MCF 10A (cell line): Measurements from ENCODE around the gene METRNL. TPM values are rescaled to one million over a fixed set of nuclear protein-coding genes. Genes with fewer than 3 reads are reported as not detected.

Source experiments
- BruUV-seq: library from RNA; stranded (reverse); fragments of 400-500 nt; replicated peaks from 2 replicates; lab custom pipeline; 2021; lab: Mats Ljungman, UMichigan
- CTCF ChIA-PET: fragments of 300-600 bp; sonication (Branson Sonifier 250); formaldehyde crosslinking; extraction: SDS; loops from one replicate; lab custom pipeline; 2021; ENCODE audit warnings: antibody characterized with exemption, inconsistent platforms; lab: Yijun Ruan, JAX
- POLR2A ChIA-PET: fragments of 300-600, 350-650 bp; sonication (Branson Sonifier 250); formaldehyde crosslinking; extraction: SDS; loops from one replicate; lab custom pipeline; 2020; ENCODE audit warnings: antibody characterized with exemption, inconsistent platforms; lab: Yijun Ruan, JAX
- DNase-seq: peaks from one replicate; pipeline ENCODE4 v3.0.0-alpha.2; 2018; ENCODE audit not compliant: unreplicated experiment
- H3K27ac Mint-ChIP-seq: one replicate; pipeline ENCODE4 v1.8.0; 2022; ENCODE audit warnings: mild to moderate bottlenecking, low read depth, mixed read lengths; ENCODE audit not compliant: unreplicated experiment
- H3K27me3 Mint-ChIP-seq: one replicate; pipeline ENCODE4 v1.8.0; 2022; ENCODE audit warnings: mixed read lengths; ENCODE audit not compliant: insufficient read depth, unreplicated experiment
- H3K36me3 Mint-ChIP-seq: one replicate; pipeline ENCODE4 v1.8.0; 2022; ENCODE audit warnings: mild to moderate bottlenecking, moderate library complexity, mixed read lengths; ENCODE audit not compliant: insufficient read depth, unreplicated experiment
- H3K4me1 Mint-ChIP-seq: one replicate; pipeline ENCODE4 v1.8.0; 2022; ENCODE audit warnings: mixed read lengths; ENCODE audit not compliant: insufficient read depth, unreplicated experiment
- H3K4me3 Mint-ChIP-seq: one replicate; pipeline ENCODE4 v1.8.0; 2022; ENCODE audit warnings: mild to moderate bottlenecking, moderate library complexity, mixed read lengths; ENCODE audit not compliant: unreplicated experiment
- H3K9me3 Mint-ChIP-seq: one replicate; pipeline ENCODE4 v1.8.0; 2022; ENCODE audit warnings: mixed read lengths; ENCODE audit not compliant: unreplicated experiment
- intact Hi-C: fragments of 100-400 bp; cut with micrococcal nuclease; formaldehyde crosslinking; loops from 2 replicates; pipeline ENCODE4 v1.14.1; 2022
- total RNA-seq: library from RNA; stranded (reverse); gene quantifications from 2 replicates; pipeline ENCODE4 v1.2.3, GENCODE V29; 2022
- TF ChIP-seq, protein P1 (sequence below): fragments of 200-600 bp; IDR thresholded peaks from one replicate; pipeline ENCODE4 v1.8.0; 2022; ENCODE audit warnings: antibody characterized with exemption, mild to moderate bottlenecking; ENCODE audit not compliant: unreplicated experiment

The METRNL gene
- total RNA-seq, 1 experiment from 2014 or later = 14.5 TPM

DNA sequence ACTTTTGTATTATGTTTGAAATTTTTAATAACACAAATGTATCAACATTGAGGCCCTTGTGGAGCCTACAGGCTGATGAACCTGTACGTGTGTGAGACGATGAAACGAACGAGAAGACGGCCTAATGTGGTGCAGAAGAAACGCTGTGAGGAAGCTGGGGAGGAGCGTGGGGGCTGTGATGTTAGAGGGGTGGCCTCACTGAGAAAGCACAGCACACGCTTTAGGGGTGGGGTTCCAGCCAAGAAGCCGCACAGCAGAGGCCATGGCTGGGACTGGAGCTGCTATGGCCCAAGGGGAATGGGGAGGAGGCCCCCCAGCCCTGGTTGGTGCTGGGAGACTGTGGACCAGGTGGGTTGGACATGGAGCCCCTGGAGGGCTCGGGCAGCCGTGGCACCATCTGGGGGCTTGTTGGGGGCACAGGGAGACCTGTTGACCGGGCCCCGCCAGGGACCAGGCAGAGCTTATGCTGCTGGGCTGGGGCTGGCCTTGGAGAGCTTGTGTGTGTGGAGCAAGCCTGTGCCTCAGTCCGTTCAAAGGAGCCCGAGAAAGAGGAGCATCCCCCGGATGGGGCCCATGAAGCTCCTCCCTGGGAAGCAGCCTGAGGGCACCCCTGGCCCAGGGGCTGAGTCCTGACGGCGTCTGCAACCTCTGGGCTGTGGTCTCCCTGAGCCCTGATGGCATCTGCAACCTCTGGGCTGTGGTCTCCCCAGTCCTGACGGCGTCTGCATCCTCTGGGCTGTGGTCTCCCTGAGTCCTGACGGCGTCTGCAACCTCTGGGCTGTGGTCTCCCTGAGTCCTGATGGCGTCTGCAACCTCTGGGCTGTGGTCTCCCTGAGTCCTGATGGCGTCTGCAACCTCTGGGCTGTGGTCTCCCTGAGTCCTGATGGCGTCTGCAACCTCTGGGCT lies 44.7 kb downstream of the METRNL start:
- no peaks in the 10 kb centered on the region for H3K9me3 Mint-ChIP-seq
- DNase-seq = no peak
- peaks cover 10% of the 10 kb centered on the region for H3K4me1 Mint-ChIP-seq
- intact Hi-C loops = no loop called here
- H3K27ac Mint-ChIP-seq = no peak overlapping the region
- TF ChIP-seq, protein P1, sequence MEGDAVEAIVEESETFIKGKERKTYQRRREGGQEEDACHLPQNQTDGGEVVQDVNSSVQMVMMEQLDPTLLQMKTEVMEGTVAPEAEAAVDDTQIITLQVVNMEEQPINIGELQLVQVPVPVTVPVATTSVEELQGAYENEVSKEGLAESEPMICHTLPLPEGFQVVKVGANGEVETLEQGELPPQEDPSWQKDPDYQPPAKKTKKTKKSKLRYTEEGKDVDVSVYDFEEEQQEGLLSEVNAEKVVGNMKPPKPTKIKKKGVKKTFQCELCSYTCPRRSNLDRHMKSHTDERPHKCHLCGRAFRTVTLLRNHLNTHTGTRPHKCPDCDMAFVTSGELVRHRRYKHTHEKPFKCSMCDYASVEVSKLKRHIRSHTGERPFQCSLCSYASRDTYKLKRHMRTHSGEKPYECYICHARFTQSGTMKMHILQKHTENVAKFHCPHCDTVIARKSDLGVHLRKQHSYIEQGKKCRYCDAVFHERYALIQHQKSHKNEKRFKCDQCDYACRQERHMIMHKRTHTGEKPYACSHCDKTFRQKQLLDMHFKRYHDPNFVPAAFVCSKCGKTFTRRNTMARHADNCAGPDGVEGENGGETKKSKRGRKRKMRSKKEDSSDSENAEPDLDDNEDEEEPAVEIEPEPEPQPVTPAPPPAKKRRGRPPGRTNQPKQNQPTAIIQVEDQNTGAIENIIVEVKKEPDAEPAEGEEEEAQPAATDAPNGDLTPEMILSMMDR = no peak
- no TSS peak for BruUV-seq
- H3K27me3 Mint-ChIP-seq = peaks cover 61% of the 10 kb centered on the region
- POLR2A ChIA-PET = no interaction called here
- no peak overlapping the region for H3K4me3 Mint-ChIP-seq
- H3K36me3 Mint-ChIP-seq = peaks cover 6% of the 10 kb centered on the region
- CTCF ChIA-PET = no interaction called here

DNA sequence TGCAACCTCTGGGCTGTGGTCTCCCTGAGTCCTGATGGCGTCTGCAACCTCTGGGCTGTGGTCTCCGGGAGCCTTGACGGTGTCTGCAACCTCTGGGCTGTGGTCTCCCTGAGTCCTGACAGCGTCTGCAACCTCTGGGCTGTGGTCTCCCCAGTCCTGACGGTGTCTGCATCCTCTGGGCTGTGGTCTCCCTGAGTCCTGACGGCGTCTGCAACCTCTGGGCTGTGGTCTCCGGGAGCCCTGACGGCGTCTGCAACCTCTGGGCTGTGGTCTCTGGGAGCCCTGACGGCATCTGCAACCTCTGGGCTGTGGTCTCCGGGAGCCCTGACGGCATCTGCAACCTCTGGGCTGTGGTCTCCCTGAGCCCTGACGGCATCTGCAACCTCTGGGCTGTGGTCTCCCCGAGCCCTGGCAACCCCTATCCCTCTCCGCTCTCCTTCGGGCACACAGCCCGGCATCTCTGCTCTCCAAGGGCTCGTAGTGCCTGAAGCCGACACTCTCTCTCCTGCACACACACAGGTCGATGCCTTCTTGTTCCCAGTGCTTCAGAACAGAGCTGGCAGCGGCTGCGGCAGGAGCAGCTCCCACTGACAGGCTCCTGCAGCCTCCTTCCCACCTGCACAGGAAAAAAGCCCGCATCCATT lies 45.6 kb downstream of the METRNL start:
- TF ChIP-seq, protein P1 = no peak
- Mint-ChIP-seq H3K4me3 (peak overlapping the region; percentile 44), H3K27ac (peak overlapping the region; percentile 47), H3K9me3 (no peaks in the 10 kb centered on the region), H3K27me3 (peaks cover 57% of the 10 kb centered on the region), H3K36me3 (peaks cover 6% of the 10 kb centered on the region), H3K4me1 (peaks cover 10% of the 10 kb centered on the region)
- no TSS peak for BruUV-seq
- no peak for DNase-seq
- intact Hi-C loops = no loop called here
- ChIA-PET POLR2A (interaction anchor here (0.6 kb wide), 1 partner anchor 427 kb away, joined by 3 read pairs; no protein-coding TSS in a partner anchor), CTCF (interaction anchor here (0.6 kb wide), 1 partner anchor 342 kb away, joined by 3 read pairs; no protein-coding TSS in a partner anchor)

DNA sequence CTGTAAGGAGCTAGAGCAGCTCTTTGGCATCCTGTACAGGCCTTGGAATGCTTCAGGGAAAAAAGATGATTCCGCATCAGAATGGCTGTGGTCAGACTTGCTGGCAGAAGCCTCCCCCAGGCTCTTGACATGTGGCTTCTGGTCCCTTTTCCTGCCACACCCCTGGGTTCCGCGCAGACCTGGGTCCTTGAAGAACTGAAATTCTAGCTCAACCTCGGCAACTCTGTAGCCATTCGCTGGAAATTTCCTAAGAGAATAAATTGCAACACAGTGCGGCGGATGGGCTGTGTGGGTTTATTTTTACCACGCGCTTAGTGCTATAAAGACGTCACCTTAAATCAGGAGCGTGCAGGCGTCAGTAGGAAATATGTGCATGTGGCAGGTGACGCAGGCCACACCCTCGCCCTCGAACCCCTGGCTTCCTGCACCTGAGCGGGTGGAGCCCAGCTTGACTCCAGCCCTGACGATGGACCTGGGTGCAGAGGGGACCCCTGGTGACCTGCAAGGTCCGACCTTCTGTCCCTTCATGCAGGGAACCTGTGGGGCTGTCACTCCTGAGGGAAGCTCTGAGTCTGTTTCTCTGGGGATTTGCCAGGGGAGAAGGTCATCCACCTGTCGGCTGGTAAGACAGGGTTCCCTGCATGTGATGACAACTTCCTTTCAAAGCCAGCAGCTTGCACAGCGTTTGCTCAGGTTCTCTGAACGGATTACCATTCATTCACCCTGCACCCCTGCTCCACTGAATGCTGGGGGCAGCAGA lies 46.3 kb downstream of the METRNL start:
- Mint-ChIP-seq H3K27ac (peak overlapping the region; percentile 47), H3K9me3 (no peaks in the 10 kb centered on the region), H3K4me1 (peaks cover 10% of the 10 kb centered on the region), H3K4me3 (peak overlapping the region; percentile 44), H3K27me3 (peaks cover 50% of the 10 kb centered on the region), H3K36me3 (peaks cover 6% of the 10 kb centered on the region)
- TF ChIP-seq, protein P1 = no peak
- CTCF ChIA-PET = interaction anchor here (0.6 kb wide), 1 partner anchor 343 kb away, joined by 3 read pairs; no protein-coding TSS in a partner anchor
- no TSS peak for BruUV-seq
- POLR2A ChIA-PET = interaction anchor here (0.6 kb wide), 1 partner anchor 428 kb away, joined by 3 read pairs; no protein-coding TSS in a partner anchor
- peak; percentile 80 for DNase-seq
- intact Hi-C loops = no loop called here
